Central memory CD8-positive, alpha-beta T cell (primary cell): ENCODE data around the gene STAC.

ENCODE experiments used
- ATAC-seq: fragments of 150-1000 bp; cut with Tn5 transposase; replicated peaks from 2 replicates; pipeline ENCODE4 v1.10.0; 2022; ENCODE audit warnings: mild to moderate bottlenecking, moderate FRiP score, moderate number of reproducible peaks; ENCODE audit not compliant: poor library complexity, severe bottlenecking; ENCODE audit errors: extremely low read depth
- DNase-seq, 2 donors: peaks; one replicate each; pipeline ENCODE4 v3.0.0; 2021; ENCODE audit warnings: low spot score in 2 of 2
- H3K27ac Mint-ChIP-seq: one replicate; pipeline ENCODE4 v1.8.0; 2022; ENCODE audit warnings: low read depth, mild to moderate bottlenecking, moderate library complexity, mixed read lengths
- H3K27me3 Mint-ChIP-seq: one replicate; pipeline ENCODE4 v1.8.0; 2022; ENCODE audit warnings: mixed read lengths
- H3K36me3 Mint-ChIP-seq: one replicate; pipeline ENCODE4 v1.8.0; 2022; ENCODE audit warnings: mild to moderate bottlenecking, moderate library complexity, mixed read lengths; ENCODE audit not compliant: insufficient read depth
- H3K4me1 Mint-ChIP-seq: one replicate; pipeline ENCODE4 v1.8.0; 2022; ENCODE audit warnings: mixed read lengths
- H3K4me3 Mint-ChIP-seq: one replicate; pipeline ENCODE4 v1.8.0; 2022; ENCODE audit warnings: mild to moderate bottlenecking, moderate library complexity, mixed read lengths
- H3K9me3 Mint-ChIP-seq: one replicate; pipeline ENCODE4 v1.8.0; 2022; ENCODE audit warnings: mixed read lengths

STAC gene

GRCh38 chr3:36393563-36393962, 13.3 kb downstream of the STAC start:
- H3K4me3 Mint-ChIP-seq = no peak overlapping the region
- no peaks in the 10 kb centered on the region for H3K36me3 Mint-ChIP-seq
- ATAC-seq (no peak), DNase-seq (no peak)
- H3K27ac Mint-ChIP-seq = no peak overlapping the region
- H3K9me3 Mint-ChIP-seq = peaks cover 19% of the 10 kb centered on the region
- H3K27me3 Mint-ChIP-seq = no peaks in the 10 kb centered on the region
- no peaks in the 10 kb centered on the region for H3K4me1 Mint-ChIP-seq

GRCh38 chr3:36394176-36394575, 13.9 kb downstream of the STAC start:
- Mint-ChIP-seq H3K9me3 (peaks cover 19% of the 10 kb centered on the region), H3K27me3 (no peaks in the 10 kb centered on the region), H3K36me3 (no peaks in the 10 kb centered on the region), H3K4me3 (no peak overlapping the region), H3K27ac (no peak overlapping the region), H3K4me1 (no peaks in the 10 kb centered on the region)
- no peak for ATAC-seq
- no peak for DNase-seq

GRCh38 chr3:36397841-36398240, 17.5 kb downstream of the STAC start:
- H3K36me3 Mint-ChIP-seq = no peaks in the 10 kb centered on the region
- no peak for ATAC-seq
- no peak for DNase-seq
- no peak overlapping the region for H3K27ac Mint-ChIP-seq
- H3K4me3 Mint-ChIP-seq = no peak overlapping the region
- H3K4me1 Mint-ChIP-seq = no peaks in the 10 kb centered on the region
- peaks cover 19% of the 10 kb centered on the region for H3K9me3 Mint-ChIP-seq
- H3K27me3 Mint-ChIP-seq = no peaks in the 10 kb centered on the region

- ATAC-seq (no peak), DNase-seq (no peak)
- Mint-ChIP-seq H3K4me3 (no peak overlapping the region), H3K27ac (no peak overlapping the region), H3K9me3 (peaks cover 12% of the 10 kb centered on the region), H3K4me1 (no peaks in the 10 kb centered on the region), H3K36me3 (no peaks in the 10 kb centered on the region), H3K27me3 (no peaks in the 10 kb centered on the region)
These were observed 19.6 kb downstream of the STAC start for GRCh38 chr3:36399933-36400332.

- Mint-ChIP-seq H3K27ac (no peak overlapping the region), H3K36me3 (no peaks in the 10 kb centered on the region), H3K4me1 (no peaks in the 10 kb centered on the region), H3K27me3 (no peaks in the 10 kb centered on the region), H3K9me3 (peaks cover 13% of the 10 kb centered on the region), H3K4me3 (no peak overlapping the region)
- DNase-seq (no peak), ATAC-seq (no peak)
These were observed 20.8 kb downstream of the STAC start for GRCh38 chr3:36401056-36401455.

GRCh38 chr3:36403661-36404060, 23.4 kb downstream of the STAC start:
- H3K9me3 Mint-ChIP-seq = peaks cover 5% of the 10 kb centered on the region
- ATAC-seq (no peak), DNase-seq (no peak)
- H3K36me3 Mint-ChIP-seq = no peaks in the 10 kb centered on the region
- H3K27me3 Mint-ChIP-seq = no peaks in the 10 kb centered on the region
- no peak overlapping the region for H3K27ac Mint-ChIP-seq
- no peaks in the 10 kb centered on the region for H3K4me1 Mint-ChIP-seq
- H3K4me3 Mint-ChIP-seq = no peak overlapping the region

- DNase-seq (no peak), ATAC-seq (no peak)
- no peaks in the 10 kb centered on the region for H3K36me3 Mint-ChIP-seq
- peaks cover 5% of the 10 kb centered on the region for H3K9me3 Mint-ChIP-seq
- no peak overlapping the region for H3K27ac Mint-ChIP-seq
- H3K27me3 Mint-ChIP-seq = no peaks in the 10 kb centered on the region
- no peak overlapping the region for H3K4me3 Mint-ChIP-seq
- H3K4me1 Mint-ChIP-seq = no peaks in the 10 kb centered on the region
These were observed 24.9 kb downstream of the STAC start for GRCh38 chr3:36405190-36405589.

- DNase-seq = no peak
- H3K27ac Mint-ChIP-seq = no peak overlapping the region
These were observed 27.8 kb downstream of the STAC start for GRCh38 chr3:36408146-36408545.

GRCh38 chr3:36409862-36410261, 29.6 kb downstream of the STAC start:
- Mint-ChIP-seq H3K4me1 (no peaks in the 10 kb centered on the region), H3K9me3 (peaks cover 5% of the 10 kb centered on the region), H3K27ac (no peak overlapping the region), H3K4me3 (no peak overlapping the region), H3K27me3 (no peaks in the 10 kb centered on the region), H3K36me3 (no peaks in the 10 kb centered on the region)
- DNase-seq = no peak
- ATAC-seq = no peak

More at GRCh38 chr3:36408146-36408545, 27.8 kb downstream of the STAC start:
- Mint-ChIP-seq H3K36me3 (no peaks in the 10 kb centered on the region), H3K27me3 (no peaks in the 10 kb centered on the region), H3K4me3 (no peak overlapping the region), H3K9me3 (peaks cover 5% of the 10 kb centered on the region), H3K4me1 (no peaks in the 10 kb centered on the region)
- ATAC-seq = no peak

- Mint-ChIP-seq H3K27ac (no peak overlapping the region), H3K9me3 (no peaks in the 10 kb centered on the region), H3K4me3 (no peak overlapping the region), H3K4me1 (no peaks in the 10 kb centered on the region), H3K36me3 (no peaks in the 10 kb centered on the region), H3K27me3 (no peaks in the 10 kb centered on the region)
- DNase-seq (no peak), ATAC-seq (no peak)
These were observed 31.3 kb downstream of the STAC start for GRCh38 chr3:36411587-36411986.

- H3K36me3 Mint-ChIP-seq = no peaks in the 10 kb centered on the region
- H3K27me3 Mint-ChIP-seq = no peaks in the 10 kb centered on the region
- H3K4me3 Mint-ChIP-seq = no peak overlapping the region
- no peaks in the 10 kb centered on the region for H3K4me1 Mint-ChIP-seq
- no peak for DNase-seq
- no peaks in the 10 kb centered on the region for H3K9me3 Mint-ChIP-seq
- ATAC-seq = no peak
- H3K27ac Mint-ChIP-seq = no peak overlapping the region
These were observed 36.3 kb downstream of the STAC start for GRCh38 chr3:36416599-36416998.

GRCh38 chr3:36417237-36417636, 36.9 kb downstream of the STAC start:
- Mint-ChIP-seq H3K4me3 (no peak overlapping the region), H3K36me3 (no peaks in the 10 kb centered on the region), H3K9me3 (no peaks in the 10 kb centered on the region), H3K4me1 (no peaks in the 10 kb centered on the region), H3K27ac (no peak overlapping the region), H3K27me3 (no peaks in the 10 kb centered on the region)
- ATAC-seq (no peak), DNase-seq (no peak)

GRCh38 chr3:36418296-36418695, 38.0 kb downstream of the STAC start:
- no peak overlapping the region for H3K27ac Mint-ChIP-seq
- DNase-seq (no peak), ATAC-seq (no peak)
- no peaks in the 10 kb centered on the region for H3K27me3 Mint-ChIP-seq
- H3K4me1 Mint-ChIP-seq = no peaks in the 10 kb centered on the region
- H3K36me3 Mint-ChIP-seq = no peaks in the 10 kb centered on the region
- no peak overlapping the region for H3K4me3 Mint-ChIP-seq
- no peaks in the 10 kb centered on the region for H3K9me3 Mint-ChIP-seq

GRCh38 chr3:36428445-36428844, 48.1 kb downstream of the STAC start:
- Mint-ChIP-seq H3K4me3 (no peak overlapping the region), H3K27ac (no peak overlapping the region), H3K36me3 (no peaks in the 10 kb centered on the region), H3K9me3 (no peaks in the 10 kb centered on the region), H3K4me1 (no peaks in the 10 kb centered on the region), H3K27me3 (no peaks in the 10 kb centered on the region)
- DNase-seq = no peak
- no peak for ATAC-seq
